NCI-H2196 (cell line): ENCODE measurements around the gene SAA4.
"Not testable (repeated sequence)": the region's sequence is repeated elsewhere in the genome, so short reads cannot be mapped to it uniquely, and the experiment has no call there.

ENCODE experiments used
- DNase-seq: peaks from one replicate; lab custom pipeline; 2025; ENCODE audit not compliant: unreplicated experiment; lab: John Stamatoyannopoulos, UW

The SAA4 gene

GRCh38 chr11:18247191-18247581 is 10.6 kb upstream of the SAA4 start:
- DNase-seq = not testable (repeated sequence)

- DNase-seq = not testable (repeated sequence)
These were observed 10.0 kb upstream of the SAA4 start for GRCh38 chr11:18246379-18247190.

- no peak for DNase-seq
These were observed 8.8 kb upstream of the SAA4 start for GRCh38 chr11:18245396-18245795.

GRCh38 chr11:18243783-18244362 is 7.3 kb upstream of the SAA4 start:
- peak; percentile 56 for DNase-seq

- DNase-seq = no peak
These were observed 3.1 kb upstream of the SAA4 start for GRCh38 chr11:18239655-18240054.

GRCh38 chr11:18235394-18236334 is 938 bp downstream of the SAA4 start:
- no peak for DNase-seq

- DNase-seq = no peak
These were observed 2.7 kb downstream of the SAA4 start for GRCh38 chr11:18233912-18234311.

- DNase-seq = no peak
These were observed 5.7 kb downstream of the SAA4 start for GRCh38 chr11:18230859-18231258.

GRCh38 chr11:18229501-18229900 is 7.1 kb downstream of the SAA4 start:
- DNase-seq = no peak

- DNase-seq = no peak
These were observed 10.7 kb downstream of the SAA4 start for GRCh38 chr11:18225913-18226312.

GRCh38 chr11:18223591-18224387 is 12.8 kb downstream of the SAA4 start:
- no peak for DNase-seq

- no peak for DNase-seq
These were observed 13.7 kb downstream of the SAA4 start for GRCh38 chr11:18222814-18223421.

- DNase-seq = no peak
These were observed 15.2 kb downstream of the SAA4 start for GRCh38 chr11:18221274-18221876.

- DNase-seq = no peak
These were observed 27.5 kb downstream of the SAA4 start for GRCh38 chr11:18209058-18209457.

- no peak for DNase-seq
These were observed 31.8 kb downstream of the SAA4 start for GRCh38 chr11:18204771-18205170.

GRCh38 chr11:18204220-18204619 is 32.4 kb downstream of the SAA4 start:
- DNase-seq = no peak

GRCh38 chr11:18203723-18204122 is 32.9 kb downstream of the SAA4 start:
- no peak for DNase-seq

- not testable (repeated sequence) for DNase-seq
These were observed 38.9 kb downstream of the SAA4 start for GRCh38 chr11:18197738-18198137.

GRCh38 chr11:18196532-18196931 is 40.1 kb downstream of the SAA4 start:
- DNase-seq = no peak

- no peak for DNase-seq
These were observed 43.6 kb downstream of the SAA4 start for GRCh38 chr11:18193010-18193409.
